BJ (cell line): ENCODE results near the gene KLHL29. TPM values are rescaled to one million over a fixed set of nuclear protein-coding genes. Genes with fewer than 3 reads are reported as not detected.

Source experiments
- CTCF ChIA-PET: fragments of 350-600 bp; formaldehyde crosslinking; extraction: SDS; loops from one replicate; lab custom pipeline; 2021; ENCODE audit warnings: antibody characterized with exemption, inconsistent platforms; lab: Yijun Ruan, JAX
- POLR2A ChIA-PET: fragments of 300-600 bp; sonication (Branson Sonifier 250); formaldehyde crosslinking; extraction: SDS; loops from one replicate; lab custom pipeline; 2021; ENCODE audit warnings: antibody characterized with exemption; lab: Charles Lee
- DNase-seq: peaks from one replicate; pipeline ENCODE4 v3.0.0-alpha.2; 2011; ENCODE audit warnings: low read depth
- H3K27me3 ChIP-seq: 2 replicates; pipeline ENCODE4 v1.6.0; 2011; ENCODE audit warnings: low read length; ENCODE audit not compliant: control insufficient read depth, insufficient read depth
- H3K36me3 ChIP-seq: 2 replicates; pipeline ENCODE4 v1.5.1; 2011; ENCODE audit warnings: low read length; ENCODE audit not compliant: control insufficient read depth, insufficient read depth
- H3K4me3 ChIP-seq: 2 replicates; pipeline ENCODE4 v1.5.1; 2011; ENCODE audit warnings: low read depth, mild to moderate bottlenecking, control low read depth, low read length
- CTCF ChIP-seq: IDR thresholded peaks from 2 replicates; pipeline ENCODE4 v1.5.1; 2011; ENCODE audit warnings: low read depth, mild to moderate bottlenecking, control low read depth, inconsistent platforms, low read length, moderate library complexity; ENCODE audit not compliant: insufficient read depth
- polyA plus RNA-seq: library from polyadenylated mRNA; depleted of rRNA; stranded (reverse); fragments of >200 nt; gene quantifications from 2 replicates; pipeline ENCODE4 v1.2.3, GENCODE V29; 2011

KLHL29 gene
- polyA plus RNA-seq, 1 experiment, result 10.0 TPM

- POLR2A ChIA-PET, result no interaction called here
- CTCF ChIA-PET, result no interaction called here
- no peak for DNase-seq
- H3K36me3 ChIP-seq, result peaks cover 1% of the 10 kb centered on the region
- no peaks in the 10 kb centered on the region for H3K27me3 ChIP-seq
- no peak overlapping the region for H3K4me3 ChIP-seq
- TF ChIP-seq CTCF, result no peak
Observed at GRCh38 chr2:23464156-23464555, 79.2 kb downstream of the KLHL29 start.

GRCh38 chr2:23464905-23465537 lies 80.0 kb downstream of the KLHL29 start:
- Histone ChIP-seq H3K36me3 (peaks cover 1% of the 10 kb centered on the region), H3K4me3 (no peak overlapping the region), H3K27me3 (no peaks in the 10 kb centered on the region)
- ChIA-PET POLR2A (no interaction called here), CTCF (no interaction called here)
- TF ChIP-seq CTCF, result no peak
- no peak for DNase-seq

GRCh38 chr2:23465936-23466335 lies 81.0 kb downstream of the KLHL29 start:
- Histone ChIP-seq H3K36me3 (peaks cover 1% of the 10 kb centered on the region), H3K4me3 (no peak overlapping the region), H3K27me3 (no peaks in the 10 kb centered on the region)
- ChIA-PET POLR2A (no interaction called here), CTCF (no interaction called here)
- no peak for TF ChIP-seq CTCF
- no peak for DNase-seq

- Histone ChIP-seq H3K27me3 (no peaks in the 10 kb centered on the region), H3K36me3 (peaks cover 1% of the 10 kb centered on the region), H3K4me3 (no peak overlapping the region)
- no peak for TF ChIP-seq CTCF
- ChIA-PET POLR2A (no interaction called here), CTCF (no interaction called here)
- no peak for DNase-seq
Observed at GRCh38 chr2:23467618-23468017, 82.6 kb downstream of the KLHL29 start.

- POLR2A ChIA-PET, result no interaction called here
- H3K36me3 ChIP-seq, result peaks cover 1% of the 10 kb centered on the region; the same call in 1 of the 2 replicates
- H3K4me3 ChIP-seq, result no peak overlapping the region
- no peaks in the 10 kb centered on the region for H3K27me3 ChIP-seq
- DNase-seq, result no peak
- TF ChIP-seq CTCF, result no peak
- CTCF ChIA-PET, result interaction anchor here (0.7 kb wide), 1 partner anchor 21 kb away, joined by 3 read pairs; no protein-coding TSS in a partner anchor
Observed at GRCh38 chr2:23468474-23469141, 83.6 kb downstream of the KLHL29 start.
